ENCODE data around the gene F10.

F10 gene

GRCh38 chr13:113086991-113087922, 35.3 kb upstream of the F10 start:
- no peak for DNase-seq (ENCODE audit: low spot score)

- no peak for DNase-seq (ENCODE audit: low spot score)
These were observed 34.5 kb upstream of the F10 start for GRCh38 chr13:113087923-113088690.

DNA sequence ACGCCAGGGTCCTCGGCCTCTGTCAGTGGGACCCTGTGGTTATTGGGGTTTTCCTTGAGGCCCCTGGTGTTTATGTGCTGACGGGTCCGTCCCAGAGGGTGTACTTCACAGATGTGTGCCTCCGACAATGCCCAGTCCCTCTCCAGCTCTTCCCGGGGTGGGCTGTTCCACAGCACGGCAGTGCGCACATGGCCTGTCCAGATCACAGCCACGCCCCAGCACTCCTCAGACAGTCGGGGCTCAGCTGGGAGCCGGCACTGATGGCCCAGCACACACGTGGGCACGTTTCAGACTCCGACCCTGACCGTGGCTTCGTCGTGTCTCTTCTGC, 33.9 kb upstream of the F10 start:
- DNase-seq (ENCODE audit: low spot score): no peak

DNA sequence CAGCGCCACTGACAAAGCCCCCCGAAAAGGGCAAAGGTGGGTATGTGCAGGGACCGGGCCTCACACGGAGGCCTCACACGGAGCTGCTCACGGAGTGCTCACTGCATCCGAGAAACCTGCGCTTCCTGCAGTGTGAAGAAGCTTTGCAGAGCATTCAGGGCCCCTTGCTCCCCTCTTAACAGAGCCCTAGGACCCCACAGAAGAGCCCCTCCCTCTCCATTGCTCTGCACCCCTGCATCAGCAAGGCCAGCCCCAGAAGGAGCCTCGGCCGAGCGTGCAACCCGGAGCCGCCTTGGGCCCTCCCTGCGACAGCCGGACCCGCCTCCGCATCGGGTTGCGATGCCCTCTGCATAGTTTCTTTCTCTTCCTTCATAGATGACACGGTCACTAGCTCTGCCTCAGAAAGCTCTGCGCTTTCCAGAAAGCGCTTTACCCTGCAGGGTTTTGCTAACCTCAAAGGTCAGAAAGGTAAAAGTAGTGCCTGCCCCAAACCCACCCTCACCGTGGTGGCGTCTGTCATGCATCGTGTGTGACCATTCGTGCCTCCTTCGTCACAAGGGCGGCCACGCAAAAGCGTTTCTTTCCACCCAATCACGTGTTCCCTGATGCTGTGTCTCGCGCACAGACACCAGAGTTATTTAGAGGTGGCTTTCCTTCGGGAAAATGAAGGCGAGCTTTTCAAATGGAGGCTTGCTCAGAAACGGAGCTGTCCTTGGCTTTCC, 32.7 kb upstream of the F10 start:
- no peak for DNase-seq (ENCODE audit: low spot score)

GRCh38 chr13:113090415-113090770, 32.2 kb upstream of the F10 start:
- DNase-seq (ENCODE audit: low spot score): no peak

DNA sequence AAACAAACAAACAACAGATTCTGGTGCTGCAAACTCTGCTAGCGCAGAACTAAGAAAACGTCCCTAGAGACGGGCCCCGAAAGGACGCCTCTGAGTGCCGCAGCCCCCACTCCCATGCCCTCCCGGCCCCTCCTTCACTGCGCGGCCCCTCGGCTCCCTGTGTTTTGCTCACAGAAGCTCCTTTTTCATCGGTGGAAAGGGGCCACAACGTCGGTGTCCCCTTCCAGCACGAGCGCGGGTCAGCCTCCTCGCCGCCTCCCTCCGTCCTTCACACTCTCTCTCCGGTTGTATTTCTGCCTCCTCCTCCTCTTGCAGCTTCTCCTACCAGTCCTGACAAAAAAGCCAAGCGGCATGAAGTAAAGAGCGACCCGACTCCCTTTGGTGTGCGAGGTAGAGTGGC, 31.8 kb upstream of the F10 start:
- no peak for DNase-seq (ENCODE audit: low spot score)

GRCh38 chr13:113091211-113091771, 31.3 kb upstream of the F10 start:
- no peak for DNase-seq (ENCODE audit: low spot score)

DNA sequence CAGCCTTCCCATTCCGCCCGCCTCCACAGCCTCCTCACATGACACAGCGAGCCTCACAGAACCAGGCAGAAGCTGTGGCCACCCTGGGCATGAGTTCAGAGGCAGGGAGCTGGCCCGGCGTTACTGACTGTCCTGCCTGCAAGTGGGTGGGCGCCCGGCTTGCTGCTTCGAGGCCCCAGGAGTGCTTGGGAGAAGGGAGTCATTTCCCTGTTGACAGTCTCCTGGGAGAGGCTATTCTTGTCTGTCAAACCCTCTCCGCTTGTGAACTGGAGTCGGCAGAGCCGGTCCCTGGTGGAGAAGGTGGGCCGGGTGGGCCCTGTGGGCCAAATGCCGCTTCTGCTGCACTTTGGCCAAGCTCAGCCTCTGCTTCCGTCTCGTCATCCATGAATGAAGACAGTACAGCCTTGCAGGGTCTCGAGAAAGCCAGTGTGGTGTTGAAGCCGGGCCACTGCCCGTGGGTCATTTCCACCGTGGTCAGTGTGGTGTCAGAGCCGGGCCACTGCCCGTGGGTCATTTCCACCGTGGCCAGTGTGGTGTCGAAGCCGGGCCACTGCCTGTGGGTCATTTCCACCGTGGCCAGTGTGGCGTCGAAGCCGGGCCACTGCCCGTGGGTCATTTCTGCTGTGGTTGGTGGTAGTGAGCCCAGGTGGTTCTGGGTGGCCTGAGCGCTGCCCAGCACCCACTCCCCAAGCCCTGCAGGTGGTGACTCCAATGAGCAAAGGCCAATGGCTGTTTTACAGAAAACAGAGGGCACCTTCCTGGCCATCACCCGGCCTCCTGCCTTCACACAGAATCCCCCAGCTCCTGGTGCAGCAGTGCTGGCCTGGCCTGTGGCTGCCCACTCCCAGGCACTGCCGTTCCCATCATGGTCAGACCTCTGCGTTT, 30.5 kb upstream of the F10 start:
- DNase-seq (ENCODE audit: low spot score): no peak

DNA sequence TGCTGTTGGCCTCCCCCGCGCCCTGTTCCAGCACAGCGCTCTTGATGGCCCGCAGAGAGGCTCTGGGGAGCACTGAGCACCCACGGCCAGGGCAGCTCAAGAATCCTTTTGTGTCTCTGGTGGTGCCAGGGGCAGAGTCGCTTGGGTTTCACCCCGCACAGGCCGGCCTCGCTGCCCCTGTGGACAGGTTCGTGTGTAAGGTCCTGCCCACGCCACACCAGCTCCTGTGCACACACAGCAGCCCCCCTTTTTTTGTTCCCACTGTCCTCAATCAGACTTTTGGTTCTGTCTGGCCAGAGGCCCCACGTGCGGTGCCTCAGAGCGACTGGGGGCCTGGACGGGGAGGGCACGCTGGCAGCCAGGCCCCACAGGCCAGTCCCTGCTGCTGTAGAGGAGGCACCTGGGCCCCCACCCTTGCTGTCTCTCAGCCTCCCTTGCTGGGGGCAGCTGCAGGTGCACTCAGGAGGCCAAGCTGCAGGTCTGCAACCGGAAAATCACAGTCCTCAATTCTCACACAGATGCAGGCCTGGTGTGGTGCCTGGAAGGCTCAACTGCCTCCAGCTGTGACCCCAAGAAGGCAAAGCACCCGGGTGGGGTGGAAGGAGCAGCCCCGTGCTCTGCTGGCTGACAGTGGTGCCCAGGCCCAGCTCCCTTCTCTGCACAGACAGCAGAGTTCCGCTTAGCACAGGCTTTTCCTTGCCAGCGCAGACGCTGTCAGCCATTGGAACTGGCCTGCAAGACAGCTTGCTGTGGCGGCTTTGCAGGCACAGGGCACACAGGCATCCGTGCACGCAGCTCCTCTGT, 29.6 kb upstream of the F10 start:
- DNase-seq (ENCODE audit: low spot score): no peak

- DNase-seq (ENCODE audit: low spot score): no peak
These were observed 28.8 kb upstream of the F10 start for GRCh38 chr13:113093580-113094409.

DNA sequence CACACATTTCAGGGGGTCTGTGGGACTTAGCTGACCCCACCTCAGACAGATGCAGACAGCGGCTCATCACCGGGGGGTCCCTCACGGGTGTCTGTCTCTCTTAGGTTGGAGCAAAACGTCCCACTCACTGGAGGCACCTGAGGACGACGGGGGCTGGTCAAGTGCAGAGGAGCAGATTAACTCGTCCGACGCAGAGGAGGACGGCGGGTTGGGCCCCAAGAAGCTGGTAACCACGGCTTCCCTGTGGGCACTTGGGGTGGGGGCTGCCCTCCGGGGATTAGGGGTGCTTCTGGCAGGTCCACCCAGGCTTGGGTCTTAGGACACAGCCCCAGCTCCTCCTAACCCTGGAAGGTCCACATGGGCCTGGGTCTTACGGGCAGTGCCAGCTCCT, 28.2 kb upstream of the F10 start:
- DNase-seq (ENCODE audit: low spot score): no peak

DNA sequence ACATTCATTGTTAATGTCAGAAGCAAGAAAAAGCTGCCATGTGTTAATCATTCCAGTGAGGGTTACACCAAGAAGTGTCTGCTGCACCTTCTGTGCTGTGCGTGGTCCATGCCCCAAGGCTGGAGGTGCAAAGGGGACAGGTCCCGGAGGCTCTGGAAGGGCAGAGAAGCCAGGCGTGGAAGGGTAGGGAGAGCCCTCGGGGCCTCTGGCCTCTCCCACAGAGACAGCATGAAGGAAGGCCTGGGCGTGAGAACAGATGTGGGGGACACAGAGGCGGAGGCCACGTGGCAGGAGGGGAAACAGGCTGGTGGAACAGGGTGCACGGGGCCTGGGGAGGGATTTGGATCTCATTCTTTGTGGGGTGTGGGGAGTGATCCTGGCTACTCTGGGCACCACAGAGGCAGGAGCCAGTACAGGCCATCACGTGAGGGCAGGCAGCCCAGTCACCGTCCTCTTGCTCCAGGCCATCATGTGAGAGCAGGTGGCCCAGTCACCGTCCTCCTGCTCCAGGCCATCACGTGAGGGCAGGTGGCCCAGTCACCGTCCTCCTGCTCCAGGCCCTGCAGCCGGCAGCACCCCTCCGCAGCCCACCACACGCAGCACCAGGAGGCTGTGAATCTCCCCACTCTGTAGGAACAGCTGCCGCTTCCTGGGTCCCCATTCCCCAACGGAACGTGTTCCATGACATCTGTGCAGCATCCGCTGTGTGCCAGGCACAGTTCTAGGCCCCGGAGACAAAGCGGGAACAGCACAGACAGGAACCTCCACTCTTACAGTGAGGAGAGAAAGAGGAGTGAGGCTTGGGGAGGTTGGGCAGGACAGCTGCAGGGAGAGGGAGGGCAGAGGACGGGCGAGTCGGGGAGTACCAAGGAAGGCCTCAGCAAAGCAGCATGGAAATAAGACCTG, 27.2 kb upstream of the F10 start:
- DNase-seq (ENCODE audit: low spot score): no peak

GRCh38 chr13:113096052-113096744, 26.4 kb upstream of the F10 start:
- no peak for DNase-seq (ENCODE audit: low spot score)

DNA sequence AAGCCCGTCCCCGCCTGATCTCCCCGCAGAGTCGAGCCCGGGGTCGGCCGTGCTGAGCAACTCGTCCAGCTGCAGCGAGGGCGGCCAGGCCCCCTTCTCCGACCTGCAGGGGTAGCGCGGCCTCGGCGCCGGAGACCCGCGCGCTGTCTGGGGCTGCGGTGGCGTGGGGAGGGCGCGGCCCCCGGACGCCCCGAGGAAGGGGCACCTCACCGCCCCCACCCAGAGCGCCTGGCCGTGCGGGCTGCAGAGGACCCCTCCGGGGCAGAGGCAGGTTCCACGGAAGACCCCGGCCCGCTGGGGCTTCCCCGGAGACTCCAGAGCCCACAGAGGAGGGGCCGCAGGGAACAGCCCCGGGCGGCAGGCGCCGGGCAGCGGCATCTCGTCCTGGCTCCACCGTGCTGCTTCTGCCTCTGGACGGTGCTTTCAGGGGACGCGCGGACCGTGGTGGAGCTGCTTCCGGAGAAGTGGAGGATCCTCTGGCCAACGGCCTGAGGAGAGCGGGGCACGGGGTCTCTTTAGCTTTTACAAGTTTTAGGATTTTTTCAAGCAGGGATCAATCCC, 25.8 kb upstream of the F10 start:
- DNase-seq (ENCODE audit: low spot score): no peak

GRCh38 chr13:113097651-113098050, 24.9 kb upstream of the F10 start:
- no peak for DNase-seq (ENCODE audit: low spot score)

DNA sequence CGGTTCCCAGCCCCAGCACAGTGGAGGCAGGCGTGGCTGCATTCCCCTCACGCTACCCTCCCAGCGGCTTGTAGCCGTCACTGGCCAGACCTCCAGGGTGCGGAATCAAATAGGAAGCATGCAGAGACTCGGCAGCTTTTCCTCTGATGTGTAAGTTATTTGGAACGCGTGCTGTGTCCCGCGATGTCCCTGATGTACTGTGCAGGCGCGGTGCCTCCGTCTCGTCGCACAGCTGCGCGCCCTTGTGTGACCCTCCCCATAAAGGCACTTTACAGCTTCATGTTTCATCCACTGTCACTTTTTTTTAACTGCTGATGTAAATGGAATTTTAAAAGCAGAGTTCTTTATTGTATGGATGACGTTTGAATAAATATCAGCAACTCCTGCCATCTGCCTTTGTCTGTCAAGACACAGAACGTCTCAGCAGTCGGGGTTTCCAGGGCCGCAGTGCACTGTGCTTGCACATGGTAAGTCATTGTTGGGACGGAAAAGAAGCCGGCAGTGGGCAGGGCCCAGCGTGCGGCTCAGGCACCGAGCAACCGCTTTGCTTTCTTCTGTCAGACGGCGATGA, 24.4 kb upstream of the F10 start:
- peak; percentile 70 for DNase-seq (ENCODE audit: low spot score)

- no peak for DNase-seq (ENCODE audit: low spot score)
These were observed 23.5 kb upstream of the F10 start for GRCh38 chr13:113099142-113099541.

All from AG08396 (cell line).